Endothelial cell of umbilical vein (primary cell): ENCODE data around the gene HLA-DOA. TPM values are rescaled to one million over a fixed set of nuclear protein-coding genes. Genes with fewer than 3 reads are reported as not detected.

Experiments used
- BruUV-seq: library from RNA; stranded (reverse); fragments of 400-500 nt; replicated peaks from 2 replicates; lab custom pipeline; 2021; lab: Mats Ljungman, UMichigan
- CTCF ChIA-PET: fragments of 300-600, 350-600 bp; sonication (Branson Sonifier 250); formaldehyde crosslinking; loops from one replicate; lab custom pipeline; 2021; ENCODE audit warnings: antibody characterized with exemption, inconsistent platforms; lab: Charles Lee
- POLR2A ChIA-PET: fragments of 300-600, 350-600 bp; sonication (Branson Sonifier 250); formaldehyde crosslinking; loops from one replicate; lab custom pipeline; 2021; ENCODE audit warnings: antibody characterized with exemption, inconsistent platforms; lab: Charles Lee
- DNase-seq: peaks from one replicate; pipeline ENCODE4 v3.0.0-alpha.2; 2011; ENCODE audit warnings: low read depth, low spot score
- FAIRE-seq: peaks from 2 replicates; lab custom pipeline; 2011; peaks lifted over from hg19 to GRCh38; lab: Jason Lieb, UNC
- H2AFZ ChIP-seq: 2 replicates; pipeline ENCODE4 v1.6.0; 2012; ENCODE audit warnings: low read depth, low read length, control low read depth, inconsistent platforms
- H3K27ac ChIP-seq: 2 replicates; pipeline ENCODE4 v1.5.1; 2011; ENCODE audit warnings: low read depth, mild to moderate bottlenecking, control low read depth, low read length, moderate library complexity; ENCODE audit not compliant: insufficient read depth
- H3K27me3 ChIP-seq, 2 experiments: 2 replicates each; pipeline versions ENCODE4 v1.6.0 to v1.6.1; 2011; ENCODE audit warnings: low read length in 2 of 2, mixed read lengths in 1 of 2; ENCODE audit not compliant: control insufficient read depth in 2 of 2, insufficient read depth in 2 of 2
- H3K36me3 ChIP-seq, 2 experiments: 2 replicates in 1 of 2; 3 replicates in 1 of 2; pipeline ENCODE4 v1.5.1; 2011; ENCODE audit warnings: low read length in 2 of 2, mild to moderate bottlenecking in 1 of 2, moderate library complexity in 1 of 2; ENCODE audit not compliant: control insufficient read depth in 2 of 2, insufficient read depth in 2 of 2; ENCODE audit errors: extremely low read depth in 1 of 2
- H3K4me1 ChIP-seq: 3 replicates; pipeline ENCODE4 v1.5.1; 2011; ENCODE audit warnings: mild to moderate bottlenecking, low read length; ENCODE audit not compliant: control insufficient read depth, insufficient read depth; ENCODE audit errors: extremely low read depth
- H3K4me2 ChIP-seq: 2 replicates; pipeline ENCODE4 v1.6.1; 2011; ENCODE audit warnings: low read length, control low read depth, mixed read lengths; ENCODE audit not compliant: insufficient read depth
- H3K4me3 ChIP-seq, 3 experiments: fragments of 200-600 bp in 1 of 3; sonication (generic), shearing (Covaris generic) in 1 of 3; replicated peaks in 1 of 3; 2 replicates each; pipeline ENCODE4 v1.5.1; 2011 to 2016; ENCODE audit warnings: control low read depth in 3 of 3, low read length in 3 of 3, mild to moderate bottlenecking in 2 of 3, inconsistent platforms in 1 of 3, low read depth in 1 of 3, moderate library complexity in 1 of 3; ENCODE audit not compliant: insufficient read depth in 1 of 3
- H3K79me2 ChIP-seq: 2 replicates; pipeline ENCODE4 v1.6.0; 2012; ENCODE audit warnings: low read length, inconsistent platforms; ENCODE audit not compliant: control insufficient read depth, insufficient read depth
- H3K9ac ChIP-seq: replicated peaks from 2 replicates; pipeline ENCODE3; 2011; ENCODE audit warnings: low read length, control low read depth; ENCODE audit not compliant: insufficient read depth; ENCODE audit errors: extremely low read depth
- H3K9me1 ChIP-seq: replicated peaks from 3 replicates; pipeline ENCODE4 v1.6.0; 2011; ENCODE audit warnings: mild to moderate bottlenecking, low read length; ENCODE audit not compliant: control insufficient read depth, insufficient read depth; ENCODE audit errors: extremely low read depth
- H3K9me3 ChIP-seq: replicated peaks from 2 replicates; pipeline ENCODE4 v1.5.1; 2012; ENCODE audit warnings: low read length, inconsistent platforms; ENCODE audit not compliant: control insufficient read depth, insufficient read depth
- H4K20me1 ChIP-seq: replicated peaks from 2 replicates; pipeline ENCODE3; 2011; ENCODE audit warnings: mild to moderate bottlenecking, low read length; ENCODE audit not compliant: control insufficient read depth, insufficient read depth; ENCODE audit errors: extremely low read depth
- CTCF ChIP-seq, 2 donors: IDR thresholded peaks; 1 replicate in 1 of 2; 2 replicates in 1 of 2; pipeline ENCODE4 v1.5.1; 2011; ENCODE audit warnings: low read length in 2 of 2, mild to moderate bottlenecking in 2 of 2, moderate library complexity in 2 of 2, control low read depth in 1 of 2, inconsistent platforms in 1 of 2, low read depth in 1 of 2; ENCODE audit not compliant: insufficient read depth in 1 of 2; ENCODE audit errors: extremely low read depth in 1 of 2
- EZH2 ChIP-seq: IDR thresholded peaks from 2 replicates; pipeline ENCODE4 v1.6.1; 2012; ENCODE audit warnings: borderline replicate concordance, low read depth, mild to moderate bottlenecking, moderate library complexity, low read length, inconsistent platforms; ENCODE audit not compliant: severe bottlenecking
- FOS ChIP-seq: IDR thresholded peaks from 2 replicates; pipeline ENCODE4 v1.6.1; 2011; ENCODE audit warnings: mild to moderate bottlenecking, low read length, moderate library complexity, borderline replicate concordance; ENCODE audit not compliant: insufficient read depth
- JUN ChIP-seq: IDR thresholded peaks from 2 replicates; pipeline ENCODE4 v1.6.1; 2011; ENCODE audit warnings: borderline replicate concordance, low read depth; ENCODE audit not compliant: insufficient read length, insufficient read depth
- MAX ChIP-seq: IDR thresholded peaks from 2 replicates; pipeline ENCODE4 v1.6.1; 2011; ENCODE audit not compliant: insufficient read depth, insufficient read length
- MYC ChIP-seq: IDR thresholded peaks from one replicate; pipeline ENCODE4 v1.6.1; 2011; ENCODE audit warnings: mild to moderate bottlenecking, low read depth, low read length
- dilution Hi-C: fragments of 300-500 bp; cut with MboI; formaldehyde crosslinking; loops from one replicate; pipeline ENCODE4 v1.15.0; 2019; ENCODE audit warnings: low sequenced_read_pairs; ENCODE audit not compliant: extremely low pct_ligation_motif_present
- intact Hi-C: fragments of 100-400 bp; cut with micrococcal nuclease; formaldehyde crosslinking; loops from one replicate; pipeline ENCODE4 v1.10.0; 2022
- polyA plus RNA-seq, 4 experiments: library from polyadenylated mRNA; depleted of rRNA in 3 of 4; stranded (reverse) in 3 of 4; unstranded in 1 of 4; fragments of >200 nt; gene quantifications; 2 replicates each; pipeline versions ENCODE4 v1.2.1 to v1.2.3, GENCODE V29; 2011 to 2012; ENCODE audit warnings: missing spikeins in 1 of 4
- total RNA-seq: library from RNA; stranded (reverse); gene quantifications from 2 replicates; pipeline ENCODE4 v1.2.3, GENCODE V29; 2021

HLA-DOA gene
- total and polyA plus RNA-seq, 2 donors (not counting 3 experiments of a cell fraction or from before 2014, with no cell fraction given) = not detected

DNA sequence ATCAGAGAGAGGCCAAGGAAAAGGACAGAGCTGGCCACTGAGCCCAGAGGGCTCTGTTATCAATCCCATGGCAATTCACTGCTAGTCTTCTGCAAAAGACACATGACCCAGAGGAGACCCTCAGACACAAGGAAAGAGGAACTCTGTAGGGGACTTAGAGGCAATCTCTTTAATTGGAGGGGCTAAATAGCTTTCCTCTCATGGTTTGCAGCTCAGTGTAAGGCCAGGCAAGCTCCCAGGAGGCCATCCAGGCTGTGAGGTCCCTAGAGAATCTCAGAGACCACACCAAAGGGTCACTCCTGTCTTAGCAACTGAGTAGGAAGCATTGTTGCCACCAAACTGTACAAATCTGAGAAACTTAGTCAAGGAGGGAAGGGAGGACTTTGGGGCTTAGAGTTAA lies 10.0 kb upstream of the HLA-DOA start:
- ChIA-PET CTCF (interaction anchor here (0.6 to 6.7 kb wide), 11 partner anchors 35 to 229 kb away, joined by 3 to 88 read pairs (median 3); partner anchors contain the start of gene HLA-DPB1), POLR2A (no interaction called here)
- DNase-seq = no peak
- Histone ChIP-seq H3K36me3 (no peaks in the 10 kb centered on the region), H3K4me1 (peaks cover 8% of the 10 kb centered on the region), H3K79me2 (no peaks in the 10 kb centered on the region), H3K27me3 (peaks cover 0 to 30% of the 10 kb centered on the region in 2 experiments), H3K9me1 (no peaks in the 10 kb centered on the region), H3K4me3 (peak overlapping the region in 1 of 3 experiments; percentile 34), H3K9me3 (no peaks in the 10 kb centered on the region), H3K27ac (no peak overlapping the region), H2AFZ (peak overlapping the region; percentile 36), H3K4me2 (peak overlapping the region; percentile 88), H4K20me1 (no peaks in the 10 kb centered on the region), H3K9ac (no peak overlapping the region)
- peak; percentile 31 for FAIRE-seq
- no TSS peak for BruUV-seq
- TF ChIP-seq JUN (no peak), EZH2 (no peak), CTCF (IDR thresholded peaks at IDR 0.05; ENCODE audit: extremely low read depth in 1 of 2, insufficient read depth in 1 of 2, low read depth in 1 of 2, low read length in 2 of 2) (no peak), MAX (no peak), MYC (no peak), FOS (no peak)
- intact Hi-C loops = no loop called here
- dilution Hi-C loops = no loop called here
